H1 (cell line): ENCODE data around the gene EOLA1. TPM values are rescaled to one million over a fixed set of nuclear protein-coding genes. Genes with fewer than 3 reads are reported as not detected.

Experiments used
- CTCF ChIA-PET: fragments of 300-600 bp; sonication (Branson Sonifier 250); formaldehyde crosslinking; loops from one replicate; lab custom pipeline; 2021; ENCODE audit not compliant: partially characterized antibody; lab: Charles Lee
- POLR2A ChIA-PET: fragments of 300-600 bp; sonication (Branson Sonifier 250); formaldehyde crosslinking; loops from one replicate; lab custom pipeline; 2021; ENCODE audit warnings: inconsistent platforms; ENCODE audit not compliant: partially characterized antibody; lab: Charles Lee
- DNase-seq, 2 experiments: peaks; one replicate each; pipeline versions ENCODE4 v3.0.0 to v3.0.0-alpha.2; 2010 to 2022; ENCODE audit warnings: low spot score in 2 of 2, low read depth in 1 of 2, mixed read lengths in 1 of 2
- FAIRE-seq: peaks from 2 replicates; lab custom pipeline; 2011; peaks lifted over from hg19 to GRCh38; lab: Jason Lieb, UNC
- H2AFZ ChIP-seq: 2 replicates; pipeline ENCODE4 v1.8.1; 2012; ENCODE audit warnings: low read length, inconsistent platforms
- H2AK5ac ChIP-seq: 2 replicates; pipeline ENCODE4 v1.6.1; 2013; ENCODE audit warnings: low read depth, low read length
- H2BK120ac ChIP-seq: replicated peaks from 2 replicates; pipeline ENCODE3; 2013; ENCODE audit warnings: low read depth, low read length, inconsistent platforms
- H2BK12ac ChIP-seq: 2 replicates; pipeline ENCODE4 v1.6.1; 2013; ENCODE audit warnings: low read depth, low read length
- H2BK15ac ChIP-seq: 2 replicates; pipeline ENCODE4 v1.6.1; 2013; ENCODE audit warnings: low read length
- H2BK20ac ChIP-seq: 2 replicates; pipeline ENCODE4 v1.6.1; 2013; ENCODE audit warnings: low read length
- H2BK5ac ChIP-seq: 2 replicates; pipeline ENCODE4 v1.6.1; 2013; ENCODE audit warnings: low read depth, low read length
- H3K14ac ChIP-seq: 2 replicates; pipeline ENCODE4 v1.6.1; 2013; ENCODE audit warnings: inconsistent platforms; ENCODE audit not compliant: insufficient read length
- H3K18ac ChIP-seq: 2 replicates; pipeline ENCODE4 v1.6.1; 2013; ENCODE audit warnings: low read length; ENCODE audit errors: extremely low read depth
- H3K23ac ChIP-seq: 2 replicates; pipeline ENCODE4 v1.6.1; 2013; ENCODE audit warnings: inconsistent platforms; ENCODE audit not compliant: insufficient read length
- H3K23me2 ChIP-seq: 2 replicates; pipeline ENCODE4 v1.6.1; 2013; ENCODE audit warnings: low read depth, low read length
- H3K27ac ChIP-seq: 2 replicates; pipeline ENCODE4 v1.6.1; 2011; ENCODE audit warnings: low read depth, low read length, inconsistent platforms
- H3K27me3 ChIP-seq, 4 experiments: replicated peaks in 1 of 4; 1 replicate in 1 of 4; 2 replicates in 3 of 4; pipeline versions ENCODE4 v1.6.1 to v1.8.1; 2011 to 2013; ENCODE audit warnings: low read length in 3 of 4, mild to moderate bottlenecking in 3 of 4, inconsistent platforms in 2 of 4, mixed read lengths in 2 of 4, moderate library complexity in 1 of 4; ENCODE audit not compliant: control insufficient read depth in 3 of 4, insufficient read depth in 3 of 4; ENCODE audit errors: extremely low read depth in 1 of 4
- H3K36me3 ChIP-seq, 4 experiments: 2 replicates each; pipeline versions ENCODE4 v1.6.1 to v1.8.1; 2011 to 2013; ENCODE audit warnings: mild to moderate bottlenecking in 4 of 4, low read length in 3 of 4, moderate library complexity in 2 of 4, control low read depth in 1 of 4, inconsistent platforms in 1 of 4; ENCODE audit not compliant: insufficient read depth in 4 of 4, control insufficient read depth in 2 of 4
- H3K4ac ChIP-seq: replicated peaks from 2 replicates; pipeline ENCODE3; 2013; ENCODE audit warnings: low read length, low read depth, mixed read lengths, inconsistent platforms; ENCODE audit not compliant: insufficient read length
- H3K4me1 ChIP-seq, 4 experiments: replicated peaks in 1 of 4; 1 replicate in 1 of 4; 2 replicates in 3 of 4; pipeline versions ENCODE4 v1.6.1 to v1.8.1; 2011 to 2013; ENCODE audit warnings: low read length in 3 of 4, inconsistent platforms in 2 of 4, mixed read lengths in 1 of 4; ENCODE audit not compliant: insufficient read depth in 4 of 4, control insufficient read depth in 3 of 4
- H3K4me2 ChIP-seq, 2 experiments: 2 replicates each; pipeline versions ENCODE4 v1.6.1 to v1.8.1; 2011 to 2013; ENCODE audit warnings: low read depth in 2 of 2, low read length in 2 of 2, control low read depth in 1 of 2, inconsistent platforms in 1 of 2, mild to moderate bottlenecking in 1 of 2; ENCODE audit not compliant: insufficient read depth in 1 of 2
- H3K4me3 ChIP-seq, 4 experiments: fragments of 200-600, 300-600 bp in 1 of 4; sonication (generic), shearing (Covaris generic), sonication (Bioruptor Twin) in 1 of 4; 2 replicates each; pipeline versions ENCODE4 v1.5.1 to v1.8.1; 2011 to 2016; ENCODE audit warnings: low read length in 4 of 4, low read depth in 3 of 4, control low read depth in 2 of 4, inconsistent platforms in 2 of 4, mild to moderate bottlenecking in 2 of 4, mixed read lengths in 1 of 4, moderate library complexity in 1 of 4; ENCODE audit not compliant: insufficient read depth in 2 of 4; ENCODE audit errors: extremely low read depth in 1 of 4
- H3K56ac ChIP-seq: replicated peaks from 2 replicates; pipeline ENCODE3; 2013; ENCODE audit warnings: low read depth, mild to moderate bottlenecking, mixed read lengths, low read length, inconsistent platforms; ENCODE audit not compliant: insufficient read length
- H3K79me1 ChIP-seq: 2 replicates; pipeline ENCODE4 v1.6.1; 2013; ENCODE audit warnings: low read depth, low read length, control low read depth
- H3K79me2 ChIP-seq, 2 experiments: 2 replicates each; pipeline versions ENCODE4 v1.6.1 to v1.8.1; 2012 to 2013; ENCODE audit warnings: low read length in 2 of 2, mild to moderate bottlenecking in 2 of 2, inconsistent platforms in 1 of 2; ENCODE audit not compliant: insufficient read depth in 2 of 2, control insufficient read depth in 1 of 2
- H3K9ac ChIP-seq, 4 experiments: replicated peaks in 1 of 4; 1 replicate in 1 of 4; 2 replicates in 3 of 4; pipeline versions ENCODE4 v1.6.1 to v1.8.1; 2011 to 2013; ENCODE audit warnings: low read depth in 3 of 4, low read length in 3 of 4, control low read depth in 2 of 4, mild to moderate bottlenecking in 2 of 4, moderate library complexity in 2 of 4, inconsistent platforms in 1 of 4; ENCODE audit errors: extremely low read depth in 1 of 4
- H3K9me3 ChIP-seq, 2 experiments: 2 replicates each; pipeline versions ENCODE4 v1.6.1 to v1.8.1; 2012 to 2013; ENCODE audit warnings: mild to moderate bottlenecking in 2 of 2, moderate library complexity in 2 of 2, control low read depth in 1 of 2, inconsistent platforms in 1 of 2, low read depth in 1 of 2, low read length in 1 of 2, mixed read lengths in 1 of 2; ENCODE audit not compliant: insufficient read depth in 2 of 2
- H4K20me1 ChIP-seq, 2 experiments: replicated peaks in 1 of 2; 2 replicates each; pipeline versions ENCODE3 to v1.8.1; 2011 to 2013; ENCODE audit warnings: inconsistent platforms in 2 of 2, low read length in 2 of 2, mild to moderate bottlenecking in 1 of 2; ENCODE audit not compliant: insufficient read depth in 2 of 2, control insufficient read depth in 1 of 2
- H4K5ac ChIP-seq: 2 replicates; pipeline ENCODE4 v1.6.1; 2013; ENCODE audit warnings: low read length, low read depth, mixed read lengths, inconsistent platforms; ENCODE audit not compliant: insufficient read length
- H4K8ac ChIP-seq: 2 replicates; pipeline ENCODE4 v1.8.0; 2013; ENCODE audit warnings: mild to moderate bottlenecking, moderate library complexity, low read length, inconsistent platforms; ENCODE audit not compliant: insufficient read depth; ENCODE audit errors: extremely low read depth
- H4K91ac ChIP-seq: replicated peaks from 2 replicates; pipeline ENCODE3; 2013; ENCODE audit warnings: low read length, mixed read lengths, inconsistent platforms; ENCODE audit not compliant: insufficient read length
- CBX5 ChIP-seq: fragments of 300-800, 300-1000 bp; sonication (generic); IDR thresholded peaks from 2 replicates; pipeline ENCODE4 v1.7.1; 2016; ENCODE audit warnings: antibody characterized with exemption, low read length, low read depth
- RAD21 ChIP-seq, 2 experiments: IDR thresholded peaks in 1 of 2; conservative IDR thresholded peaks in 1 of 2; 2 replicates each; pipeline ENCODE4 v1.6.1; 2011; ENCODE audit warnings: low read depth in 2 of 2, low read length in 2 of 2, improper control_type of control experiment in 1 of 2, inconsistent platforms in 1 of 2, mild to moderate bottlenecking in 1 of 2, moderate library complexity in 1 of 2
- SAP30 ChIP-seq: fragments of 300-600 bp; sonication (generic); IDR thresholded peaks from 2 replicates; pipeline ENCODE4 v1.7.1; 2012; ENCODE audit warnings: low read length, moderate library complexity, mild to moderate bottlenecking, inconsistent platforms; ENCODE audit not compliant: insufficient read depth, insufficient replicate concordance
- TCF12 ChIP-seq: IDR thresholded peaks from 2 replicates; pipeline ENCODE4 v1.6.1; 2011; ENCODE audit warnings: low read depth, mild to moderate bottlenecking, low read length
- WGBS, 2 experiments: shearing (Covaris generic) in 1 of 2; methylation state at CpG; one replicate each; pipeline versions ENCODE4 v1.1.6 to v1.1.7; 2013 to 2015; ENCODE audit warnings: low lambda C conversion rate in 2 of 2, mixed read lengths in 2 of 2, inconsistent platforms in 1 of 2, low coverage in 1 of 2, missing lambda C conversion rate in 1 of 2; ENCODE audit not compliant: insufficient replicate concordance in 2 of 2, insufficient coverage in 1 of 2, insufficient read length in 1 of 2; ENCODE audit errors: extremely low coverage in 1 of 2, missing lambda C conversion rate in 1 of 2; 5-methylcytosine and 5-hydroxymethylcytosine counted together
- polyA plus RNA-seq, 7 experiments: library from polyadenylated mRNA; depleted of rRNA in 3 of 7; stranded (reverse) in 5 of 7; unstranded in 2 of 7; fragments of >200 nt in 5 of 7; fragments of 200-250 nt in 2 of 7; gene quantifications; 1 replicate in 5 of 7; 2 replicates in 1 of 7; 4 replicates in 1 of 7; pipeline versions ENCODE4 v1.2.1 to v1.2.3, GENCODE V29; 2011 to 2013; ENCODE audit warnings: missing spikeins in 2 of 7, mixed read lengths in 2 of 7
- total RNA-seq: library from RNA; stranded (reverse); fragmentation: NEBNext Ultra II Directional; extraction: Animal tissue kit (Norgen Biotek cat#: 25700); gene quantifications from 2 replicates; pipeline ENCODE4 v1.2.1, GENCODE V29; 2021

The EOLA1 gene
- total and polyA plus RNA-seq, 2 of the 8 experiments (the other 6 are each of a cell fraction or from before 2014, with no cell fraction given), result 5.4 to 7.6 TPM

- Histone ChIP-seq H3K4me1 (no peaks in the 10 kb centered on the region), H2BK5ac (no peak overlapping the region), H3K27ac (no peak overlapping the region; the same call in 1 of the 2 replicates), H3K79me2 (no peaks in the 10 kb centered on the region), H3K79me1 (no peaks in the 10 kb centered on the region), H3K18ac (no peak overlapping the region), H4K8ac (no peak overlapping the region), H3K14ac (no peak overlapping the region), H3K4ac (no peak overlapping the region), H3K4me2 (no peak overlapping the region), H3K9ac (no peak overlapping the region), H2BK15ac (no peak overlapping the region; the same call in 1 of the 2 replicates), H3K27me3 (no peaks in the 10 kb centered on the region), H2BK20ac (no peak overlapping the region), H3K23me2 (no peaks in the 10 kb centered on the region), H2AK5ac (no peak overlapping the region), H2BK120ac (no peak overlapping the region), H4K91ac (peak overlapping the region; percentile 25), H3K23ac (no peak overlapping the region), H4K20me1 (no peaks in the 10 kb centered on the region), H2AFZ (no peak overlapping the region), H3K36me3 (no peaks in the 10 kb centered on the region), H3K4me3 (no peak overlapping the region), H3K9me3 (no peaks in the 10 kb centered on the region), H2BK12ac (0 out of 2 replicates have a peak overlapping the region, but pooled peaks have one; percentile 17), H3K56ac (no peak overlapping the region), H4K5ac (no peak overlapping the region)
- ChIA-PET POLR2A (no interaction called here), CTCF (no interaction called here)
- no peak for TF ChIP-seq TCF12
- TF ChIP-seq SAP30, result no peak
- TF ChIP-seq RAD21 (IDR thresholded peaks at IDR 0.05 in 1 of 2, conservative IDR thresholded peaks at IDR 0.05 in 1 of 2; ENCODE audit: low read depth in 2 of 2, low read length in 2 of 2), result no peak
- no peak for TF ChIP-seq CBX5
- 98% methylated on average over 4 of the region's 4 CpGs; no CpG with 5 or more reads in 1 of the 2 experiments for WGBS, 2 experiments
- FAIRE-seq, result no peak
- no peak for DNase-seq
Measured at GRCh38 chrX:149563359-149563758, 22.5 kb downstream of the EOLA1 start.
